Vagina (tissue), 2 donors: ENCODE results near the gene SPOCK1.

ENCODE experiments used
- POLR2A ChIP-seq, 2 donors: fragments of 450-650 bp; IDR thresholded peaks; one replicate each; pipeline ENCODE4 v1.6.1; 2017; ENCODE audit warnings: antibody characterized with exemption in 2 of 2, mild to moderate bottlenecking in 2 of 2, moderate library complexity in 2 of 2
- TF ChIP-seq, protein P1 (sequence below), 3 experiments: fragments of 450-650 bp in 2 of 3; fragments of 200-600 bp in 1 of 3; sonication (generic) in 1 of 3; IDR thresholded peaks; one replicate each; pipeline ENCODE4 v1.5.1; 2017 to 2019; ENCODE audit warnings: antibody characterized with exemption in 3 of 3, mild to moderate bottlenecking in 2 of 3, moderate library complexity in 2 of 3

DNA sequence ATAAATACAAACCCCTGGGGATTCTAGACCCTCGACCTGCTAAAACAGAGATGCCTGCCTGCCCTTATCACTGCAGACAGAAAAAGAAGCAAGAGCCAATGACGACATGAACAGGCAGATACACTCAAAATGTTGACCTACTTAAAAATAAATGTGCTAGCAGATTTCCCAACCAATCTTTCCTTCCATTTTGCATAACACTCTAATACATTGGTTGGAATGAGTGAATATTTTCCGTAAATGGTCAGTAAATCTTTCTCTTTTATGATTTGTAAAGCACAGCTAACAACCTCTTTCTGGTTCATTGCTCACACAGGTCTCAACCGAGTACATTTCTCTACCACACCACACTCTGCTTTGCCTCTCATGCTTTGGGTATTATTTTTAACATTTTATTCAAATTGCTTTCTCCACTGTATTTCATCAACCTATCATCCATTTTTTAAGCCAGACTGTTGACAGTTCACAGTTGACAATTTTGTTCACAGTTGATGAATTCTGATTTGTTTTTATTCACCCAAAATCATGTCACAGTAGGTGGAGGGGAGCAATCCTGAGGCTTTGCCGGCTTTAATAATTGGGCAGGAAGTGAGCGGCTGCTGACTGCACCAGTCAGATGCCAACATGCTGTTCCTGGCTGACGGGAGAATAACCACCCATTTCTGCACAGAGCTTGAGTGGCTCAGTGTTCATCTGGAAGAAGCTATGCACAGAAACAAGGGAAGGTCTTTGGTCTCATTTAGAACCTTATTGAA, 426.6 kb downstream of the SPOCK1 start:
- TF ChIP-seq, protein P1, sequence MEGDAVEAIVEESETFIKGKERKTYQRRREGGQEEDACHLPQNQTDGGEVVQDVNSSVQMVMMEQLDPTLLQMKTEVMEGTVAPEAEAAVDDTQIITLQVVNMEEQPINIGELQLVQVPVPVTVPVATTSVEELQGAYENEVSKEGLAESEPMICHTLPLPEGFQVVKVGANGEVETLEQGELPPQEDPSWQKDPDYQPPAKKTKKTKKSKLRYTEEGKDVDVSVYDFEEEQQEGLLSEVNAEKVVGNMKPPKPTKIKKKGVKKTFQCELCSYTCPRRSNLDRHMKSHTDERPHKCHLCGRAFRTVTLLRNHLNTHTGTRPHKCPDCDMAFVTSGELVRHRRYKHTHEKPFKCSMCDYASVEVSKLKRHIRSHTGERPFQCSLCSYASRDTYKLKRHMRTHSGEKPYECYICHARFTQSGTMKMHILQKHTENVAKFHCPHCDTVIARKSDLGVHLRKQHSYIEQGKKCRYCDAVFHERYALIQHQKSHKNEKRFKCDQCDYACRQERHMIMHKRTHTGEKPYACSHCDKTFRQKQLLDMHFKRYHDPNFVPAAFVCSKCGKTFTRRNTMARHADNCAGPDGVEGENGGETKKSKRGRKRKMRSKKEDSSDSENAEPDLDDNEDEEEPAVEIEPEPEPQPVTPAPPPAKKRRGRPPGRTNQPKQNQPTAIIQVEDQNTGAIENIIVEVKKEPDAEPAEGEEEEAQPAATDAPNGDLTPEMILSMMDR (IDR thresholded peaks at IDR 0.05), result no peak
- no peak for TF ChIP-seq POLR2A (IDR thresholded peaks at IDR 0.05)
